Ishikawa (cell line): ENCODE data around the gene BASP1.

ENCODE experiments used
- CEBPB ChIP-seq: IDR thresholded peaks from 2 replicates; pipeline ENCODE4 v1.6.1; 2012
- CREB1 ChIP-seq: IDR thresholded peaks from 2 replicates; pipeline ENCODE4 v1.6.1; 2012; ENCODE audit warnings: low read depth
- EGR1 ChIP-seq: IDR thresholded peaks from 2 replicates; pipeline ENCODE4 v1.6.1; 2012
- EP300 ChIP-seq: IDR thresholded peaks from 2 replicates; pipeline ENCODE4 v1.6.1; 2012; ENCODE audit warnings: borderline replicate concordance
- FOXM1 ChIP-seq: IDR thresholded peaks from 2 replicates; pipeline ENCODE4 v1.6.1; 2012; ENCODE audit warnings: low read depth, borderline replicate concordance
- NFIC ChIP-seq: IDR thresholded peaks from 2 replicates; pipeline ENCODE4 v1.6.1; 2012
- RAD21 ChIP-seq: IDR thresholded peaks from 2 replicates; pipeline ENCODE4 v1.6.1; 2012; ENCODE audit warnings: low read depth
- REST ChIP-seq: IDR thresholded peaks from 2 replicates; pipeline ENCODE4 v1.6.1; 2012; ENCODE audit warnings: low read depth, mild to moderate bottlenecking
- TAF1 ChIP-seq: IDR thresholded peaks from 2 replicates; pipeline ENCODE4 v1.6.1; 2012; ENCODE audit warnings: low read depth, mild to moderate bottlenecking
- TCF12 ChIP-seq: IDR thresholded peaks from 2 replicates; pipeline ENCODE4 v1.6.1; 2012; ENCODE audit warnings: low read depth
- TEAD4 ChIP-seq: IDR thresholded peaks from 2 replicates; pipeline ENCODE4 v1.6.1; 2012
- USF1 ChIP-seq: IDR thresholded peaks from 2 replicates; pipeline ENCODE4 v1.6.1; 2012
- YY1 ChIP-seq: IDR thresholded peaks from 2 replicates; pipeline ENCODE4 v1.6.1; 2012; ENCODE audit warnings: low read depth
- ZBTB7A ChIP-seq: IDR thresholded peaks from 2 replicates; pipeline ENCODE4 v1.6.1; 2012; ENCODE audit warnings: low read depth
- TF ChIP-seq, protein P1 (sequence below): IDR thresholded peaks from 2 replicates; pipeline ENCODE4 v1.6.1; 2012

BASP1 gene

GRCh38 chr5:17233488-17233887, 16.1 kb downstream of the BASP1 start:
- TF ChIP-seq FOXM1: no peak
- TF ChIP-seq EP300: no peak
- no peak for TF ChIP-seq TAF1
- no peak for TF ChIP-seq TEAD4
- no peak for TF ChIP-seq CREB1
- TF ChIP-seq USF1: no peak
- TF ChIP-seq ZBTB7A: no peak
- TF ChIP-seq YY1: no peak
- TF ChIP-seq, protein P1, sequence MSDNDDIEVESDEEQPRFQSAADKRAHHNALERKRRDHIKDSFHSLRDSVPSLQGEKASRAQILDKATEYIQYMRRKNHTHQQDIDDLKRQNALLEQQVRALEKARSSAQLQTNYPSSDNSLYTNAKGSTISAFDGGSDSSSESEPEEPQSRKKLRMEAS: no peak
- no peak for TF ChIP-seq EGR1
- no peak for TF ChIP-seq CEBPB
- no peak for TF ChIP-seq RAD21

GRCh38 chr5:17234374-17234773, 16.9 kb downstream of the BASP1 start:
- TF ChIP-seq TCF12 (no peak), ZBTB7A (no peak), CEBPB (no peak), USF1 (no peak)

- TF ChIP-seq NFIC (no peak), TEAD4 (no peak), CREB1 (no peak), ZBTB7A (no peak), CEBPB (no peak)
Measured at GRCh38 chr5:17235731-17236330, 18.4 kb downstream of the BASP1 start.

DNA sequence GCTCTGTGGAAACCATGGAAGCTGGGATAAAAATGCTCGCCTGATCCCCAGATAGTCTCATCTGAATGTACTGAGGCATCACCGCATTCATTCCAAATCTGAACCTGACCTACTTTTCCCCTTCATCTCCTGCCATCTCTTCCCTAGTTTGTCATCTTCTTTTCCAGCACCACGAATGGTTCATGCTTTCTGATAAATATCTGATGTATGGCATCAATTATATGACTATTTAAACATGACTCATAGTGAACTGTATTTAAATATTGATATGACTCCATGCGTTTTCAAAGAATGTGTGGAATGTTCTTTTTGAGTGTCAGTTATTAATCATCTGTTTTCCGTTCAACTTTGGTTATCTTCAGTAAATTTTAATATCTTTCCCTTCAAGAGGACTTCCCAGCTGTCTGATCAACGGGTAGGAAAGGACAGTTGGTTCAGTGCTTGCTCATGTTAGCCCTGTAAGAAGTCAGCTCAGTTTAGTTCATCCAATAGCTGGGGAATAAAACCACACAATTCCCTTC, 21.1 kb downstream of the BASP1 start:
- no peak for TF ChIP-seq CEBPB
- no peak for TF ChIP-seq TEAD4
- no peak for TF ChIP-seq RAD21
- no peak for TF ChIP-seq REST
- TF ChIP-seq FOXM1: no peak

DNA sequence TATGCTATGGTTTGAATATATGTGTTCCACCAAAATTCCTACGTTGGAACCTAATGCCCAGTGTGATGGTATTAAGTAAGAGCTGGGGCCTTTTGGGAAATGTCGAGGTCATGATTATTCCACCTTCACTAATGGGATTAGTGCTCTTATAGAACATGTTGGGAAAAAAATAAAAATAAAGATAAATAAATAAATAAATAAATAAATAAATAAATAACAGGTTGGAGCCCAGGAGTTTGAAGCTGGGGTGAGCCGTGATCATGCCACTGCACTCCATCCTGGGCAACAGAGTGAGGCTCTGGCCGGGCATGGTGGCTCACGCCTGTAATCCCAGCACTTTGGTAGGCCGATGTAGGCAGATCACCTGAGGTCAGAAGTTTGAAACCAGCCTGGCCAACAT, 22.5 kb downstream of the BASP1 start:
- TF ChIP-seq REST: no peak
- no peak for TF ChIP-seq NFIC
- TF ChIP-seq TCF12: no peak
- TF ChIP-seq, protein P1: no peak
- no peak for TF ChIP-seq EP300
- no peak for TF ChIP-seq EGR1
- TF ChIP-seq CREB1: no peak
- TF ChIP-seq FOXM1: no peak
- no peak for TF ChIP-seq TEAD4
- no peak for TF ChIP-seq YY1
- no peak for TF ChIP-seq CEBPB
- no peak for TF ChIP-seq USF1

- TF ChIP-seq EGR1 (no peak), RAD21 (no peak)
Measured at GRCh38 chr5:17240487-17240886, 23.1 kb downstream of the BASP1 start.

DNA sequence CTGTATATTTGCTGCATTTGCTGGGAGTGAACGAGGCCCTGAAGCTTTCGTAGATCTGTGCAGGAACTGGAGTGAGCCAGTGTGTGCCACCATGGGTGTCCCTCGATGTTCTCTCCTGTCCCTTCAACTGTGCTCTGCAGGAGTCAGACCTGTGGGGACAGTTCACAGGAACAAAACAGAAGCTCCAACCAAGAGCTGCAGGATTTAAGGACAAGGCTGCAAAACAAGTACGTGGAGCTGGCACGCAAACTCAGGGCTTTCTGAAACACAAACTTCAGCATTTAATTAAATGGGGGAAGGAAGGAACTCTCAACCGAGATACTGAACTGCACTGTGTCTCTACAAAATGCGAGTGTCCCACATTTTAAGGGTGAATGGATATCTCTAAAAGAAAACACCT, 24.2 kb downstream of the BASP1 start:
- no peak for TF ChIP-seq FOXM1
- no peak for TF ChIP-seq TCF12
- no peak for TF ChIP-seq USF1
- TF ChIP-seq TAF1: no peak
- no peak for TF ChIP-seq EP300
- TF ChIP-seq REST: no peak
- no peak for TF ChIP-seq TEAD4
- no peak for TF ChIP-seq EGR1
- TF ChIP-seq, protein P1: no peak
- TF ChIP-seq YY1: no peak
- TF ChIP-seq CEBPB: no peak
- TF ChIP-seq RAD21: no peak
- TF ChIP-seq ZBTB7A: no peak
- no peak for TF ChIP-seq CREB1
- no peak for TF ChIP-seq NFIC
